ENCODE data around the gene ASPHD1. TPM values are rescaled to one million over a fixed set of nuclear protein-coding genes. Genes with fewer than 3 reads are reported as not detected.

Gene ASPHD1
- total RNA-seq, 1 experiment from 2014 or later = 5.7 TPM

DNA sequence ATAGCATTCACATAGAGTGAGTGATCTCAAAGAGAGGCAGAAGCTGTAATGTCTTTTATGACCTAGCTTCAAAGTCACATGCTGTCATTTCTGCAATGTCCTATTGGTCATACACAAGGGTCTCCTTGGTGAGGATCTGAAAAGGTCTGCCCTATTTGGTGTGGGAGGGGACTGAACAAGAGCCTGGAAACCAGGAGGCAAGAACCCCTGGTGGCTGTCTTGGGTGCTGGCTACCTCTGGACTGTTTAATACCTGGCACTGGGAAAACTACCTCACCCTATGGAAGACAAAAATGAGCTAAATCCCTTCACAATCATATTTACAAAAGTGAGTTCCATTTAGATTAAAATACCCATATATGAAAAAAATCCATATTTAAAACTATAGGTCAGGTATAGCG is 16.7 kb downstream of the ASPHD1 start:
- ChIA-PET POLR2A (interaction anchor here (0.6 to 2.7 kb wide), 6 partner anchors 9 to 58 kb away, joined by 3 to 14 read pairs (median 3); partner anchors contain the start of genes KCTD13 and TAOK2), CTCF (interaction anchor here (0.8 to 1.5 kb wide), 3 partner anchors 15 to 116 kb away, joined by 3 to 5 read pairs (median 3); no protein-coding TSS in a partner anchor)
- no peaks in the 10 kb centered on the region for H3K9me3 Mint-ChIP-seq (ENCODE audit: unreplicated experiment)
- H3K27me3 Mint-ChIP-seq (ENCODE audit: insufficient read depth, unreplicated experiment) = no peaks in the 10 kb centered on the region
- no peak overlapping the region for H3K4me3 Mint-ChIP-seq (ENCODE audit: unreplicated experiment)
- no peak overlapping the region for H3K27ac Mint-ChIP-seq (ENCODE audit: low read depth, unreplicated experiment)
- DNase-seq (ENCODE audit: unreplicated experiment) = no peak
- TF ChIP-seq, protein P1, sequence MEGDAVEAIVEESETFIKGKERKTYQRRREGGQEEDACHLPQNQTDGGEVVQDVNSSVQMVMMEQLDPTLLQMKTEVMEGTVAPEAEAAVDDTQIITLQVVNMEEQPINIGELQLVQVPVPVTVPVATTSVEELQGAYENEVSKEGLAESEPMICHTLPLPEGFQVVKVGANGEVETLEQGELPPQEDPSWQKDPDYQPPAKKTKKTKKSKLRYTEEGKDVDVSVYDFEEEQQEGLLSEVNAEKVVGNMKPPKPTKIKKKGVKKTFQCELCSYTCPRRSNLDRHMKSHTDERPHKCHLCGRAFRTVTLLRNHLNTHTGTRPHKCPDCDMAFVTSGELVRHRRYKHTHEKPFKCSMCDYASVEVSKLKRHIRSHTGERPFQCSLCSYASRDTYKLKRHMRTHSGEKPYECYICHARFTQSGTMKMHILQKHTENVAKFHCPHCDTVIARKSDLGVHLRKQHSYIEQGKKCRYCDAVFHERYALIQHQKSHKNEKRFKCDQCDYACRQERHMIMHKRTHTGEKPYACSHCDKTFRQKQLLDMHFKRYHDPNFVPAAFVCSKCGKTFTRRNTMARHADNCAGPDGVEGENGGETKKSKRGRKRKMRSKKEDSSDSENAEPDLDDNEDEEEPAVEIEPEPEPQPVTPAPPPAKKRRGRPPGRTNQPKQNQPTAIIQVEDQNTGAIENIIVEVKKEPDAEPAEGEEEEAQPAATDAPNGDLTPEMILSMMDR (IDR thresholded peaks at IDR 0.05; ENCODE audit: unreplicated experiment) = no peak
- no TSS peak for BruUV-seq (replicated peaks)
- intact Hi-C loops (cut with micrococcal nuclease) = no loop called here
- H3K36me3 Mint-ChIP-seq (ENCODE audit: insufficient read depth, unreplicated experiment) = peaks cover 77% of the 10 kb centered on the region
- no peaks in the 10 kb centered on the region for H3K4me1 Mint-ChIP-seq (ENCODE audit: insufficient read depth, unreplicated experiment)

DNA sequence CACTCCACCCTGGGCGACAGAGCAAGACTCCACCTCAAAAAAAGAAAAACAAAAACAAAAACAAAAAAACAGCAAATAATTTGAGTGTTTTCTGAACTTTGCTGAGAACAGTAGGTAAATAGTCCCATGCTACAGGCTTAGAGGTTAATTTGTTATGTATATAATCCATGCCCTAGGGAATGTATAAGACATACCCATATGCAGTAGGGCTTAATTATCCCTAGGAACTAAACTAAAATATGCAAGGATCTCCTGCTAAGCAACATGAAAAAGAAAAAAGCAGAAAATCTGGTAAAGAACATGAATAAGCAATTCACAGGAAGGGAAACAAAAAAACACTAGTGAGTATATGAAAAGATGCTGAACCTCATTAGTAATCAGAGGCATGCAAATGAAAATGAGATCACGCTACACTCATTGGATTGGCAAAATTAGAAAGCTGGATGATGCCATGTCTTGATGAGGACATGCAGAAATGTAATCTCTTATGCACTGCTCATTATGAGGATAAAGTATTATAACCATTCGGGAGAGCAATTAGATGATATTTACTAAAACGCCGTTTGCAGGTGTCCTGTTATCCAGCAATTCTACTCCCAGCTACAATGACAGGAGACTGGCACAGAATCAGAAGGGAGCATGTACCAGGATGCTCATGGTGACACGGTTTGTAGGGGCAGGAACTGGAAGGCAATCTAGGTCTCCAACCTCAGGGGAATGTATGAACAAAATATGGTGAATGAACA is 20.2 kb downstream of the ASPHD1 start:
- intact Hi-C loops (cut with micrococcal nuclease) = no loop called here
- POLR2A ChIA-PET = interaction anchor here (0.6 to 0.8 kb wide), 2 partner anchors 53 to 100 kb away, joined by 4 read pairs; partner anchors contain the start of gene TAOK2
- BruUV-seq (replicated peaks) = no TSS peak

GRCh38 chr16:29921034-29921385 is 20.7 kb downstream of the ASPHD1 start:
- H3K4me3 Mint-ChIP-seq (ENCODE audit: unreplicated experiment) = no peak overlapping the region
- H3K4me1 Mint-ChIP-seq (ENCODE audit: insufficient read depth, unreplicated experiment) = peaks cover 14% of the 10 kb centered on the region
- TF ChIP-seq, protein P1 (IDR thresholded peaks at IDR 0.05; ENCODE audit: unreplicated experiment) = no peak
- CTCF ChIA-PET = interaction anchor here (0.6 kb wide), 1 partner anchor 27 kb away, joined by 3 read pairs; no protein-coding TSS in a partner anchor
- no peaks in the 10 kb centered on the region for H3K27me3 Mint-ChIP-seq (ENCODE audit: insufficient read depth, unreplicated experiment)
- DNase-seq (ENCODE audit: unreplicated experiment) = no peak
- no TSS peak for BruUV-seq (replicated peaks)
- peaks cover 62% of the 10 kb centered on the region for H3K36me3 Mint-ChIP-seq (ENCODE audit: insufficient read depth, unreplicated experiment)
- intact Hi-C loops (cut with micrococcal nuclease) = no loop called here
- POLR2A ChIA-PET = interaction anchor here (0.6 to 0.8 kb wide), 2 partner anchors 53 to 100 kb away, joined by 4 read pairs; partner anchors contain the start of gene TAOK2
- H3K27ac Mint-ChIP-seq (ENCODE audit: low read depth, unreplicated experiment) = no peak overlapping the region
- no peaks in the 10 kb centered on the region for H3K9me3 Mint-ChIP-seq (ENCODE audit: unreplicated experiment)

More for the DNA sequence above, 20.2 kb downstream of the ASPHD1 start:
- Mint-ChIP-seq H3K4me3 (ENCODE audit: unreplicated experiment) (no peak overlapping the region), H3K36me3 (ENCODE audit: insufficient read depth, unreplicated experiment) (peaks cover 62% of the 10 kb centered on the region), H3K27me3 (ENCODE audit: insufficient read depth, unreplicated experiment) (no peaks in the 10 kb centered on the region), H3K4me1 (ENCODE audit: insufficient read depth, unreplicated experiment) (peaks cover 14% of the 10 kb centered on the region), H3K27ac (ENCODE audit: low read depth, unreplicated experiment) (no peak overlapping the region), H3K9me3 (ENCODE audit: unreplicated experiment) (no peaks in the 10 kb centered on the region)
- TF ChIP-seq, protein P1 (IDR thresholded peaks at IDR 0.05; ENCODE audit: unreplicated experiment) = no peak
- no peak for DNase-seq (ENCODE audit: unreplicated experiment)
- CTCF ChIA-PET = interaction anchor here (0.6 kb wide), 1 partner anchor 27 kb away, joined by 3 read pairs; no protein-coding TSS in a partner anchor

GRCh38 chr16:29922326-29922725 is 22.0 kb downstream of the ASPHD1 start:
- POLR2A ChIA-PET = interaction anchor here (0.7 to 1.3 kb wide), 4 partner anchors 16 to 226 kb away, joined by 3 to 4 read pairs (median 4); no protein-coding TSS in a partner anchor
- Mint-ChIP-seq H3K27ac (ENCODE audit: low read depth, unreplicated experiment) (no peak overlapping the region), H3K36me3 (ENCODE audit: insufficient read depth, unreplicated experiment) (peaks cover 55% of the 10 kb centered on the region), H3K9me3 (ENCODE audit: unreplicated experiment) (no peaks in the 10 kb centered on the region), H3K4me3 (ENCODE audit: unreplicated experiment) (no peak overlapping the region), H3K4me1 (ENCODE audit: insufficient read depth, unreplicated experiment) (peaks cover 25% of the 10 kb centered on the region), H3K27me3 (ENCODE audit: insufficient read depth, unreplicated experiment) (no peaks in the 10 kb centered on the region)
- TF ChIP-seq, protein P1 (IDR thresholded peaks at IDR 0.05; ENCODE audit: unreplicated experiment) = no peak
- no TSS peak for BruUV-seq (replicated peaks)
- CTCF ChIA-PET = interaction anchor here (0.7 to 2.1 kb wide), 5 partner anchors 12 to 74 kb away, joined by 3 to 7 read pairs (median 4); partner anchors contain the start of gene TAOK2
- no peak for DNase-seq (ENCODE audit: unreplicated experiment)
- intact Hi-C loops (cut with micrococcal nuclease) = no loop called here
